NCI-H1048 (cell line): ENCODE data around the gene SKP1.
A peak's percentile ranks its signal among the peaks of the same experiment; 100 is the strongest.
"Not testable (repeated sequence)": the region's sequence is repeated elsewhere in the genome, so short reads cannot be mapped to it uniquely, and the experiment has no call there.

Experiments used
- DNase-seq: peaks from one replicate; lab custom pipeline; 2025; lab: John Stamatoyannopoulos, UW

SKP1 gene

GRCh38 chr5:134177369-134178095 lies 782 bp upstream of the SKP1 start:
- DNase-seq = no peak

- DNase-seq = no peak
Measured at GRCh38 chr5:134175921-134176510, 734 bp downstream of the SKP1 start.

GRCh38 chr5:134174841-134175839 lies 1.6 kb downstream of the SKP1 start:
- no peak for DNase-seq

GRCh38 chr5:134171972-134172371 lies 4.8 kb downstream of the SKP1 start:
- DNase-seq = no peak

GRCh38 chr5:134162592-134162991 lies 14.2 kb downstream of the SKP1 start:
- no peak for DNase-seq

- DNase-seq = no peak
Measured at GRCh38 chr5:134161513-134162395, 15.0 kb downstream of the SKP1 start.

GRCh38 chr5:134153657-134154056 lies 23.1 kb downstream of the SKP1 start:
- no peak for DNase-seq

GRCh38 chr5:134153241-134153640 lies 23.5 kb downstream of the SKP1 start:
- no peak for DNase-seq

GRCh38 chr5:134152173-134152832 lies 24.4 kb downstream of the SKP1 start:
- DNase-seq = not testable (repeated sequence)

- DNase-seq = no peak
Measured at GRCh38 chr5:134151723-134152122, 25.0 kb downstream of the SKP1 start.

- no peak for DNase-seq
Measured at GRCh38 chr5:134149571-134150303, 27.0 kb downstream of the SKP1 start.

GRCh38 chr5:134148986-134149539 lies 27.7 kb downstream of the SKP1 start:
- DNase-seq = no peak

- no peak for DNase-seq
Measured at GRCh38 chr5:134148316-134148715, 28.4 kb downstream of the SKP1 start.

- no peak for DNase-seq
Measured at GRCh38 chr5:134146651-134147518, 29.9 kb downstream of the SKP1 start.

GRCh38 chr5:134145779-134146581 lies 30.8 kb downstream of the SKP1 start:
- DNase-seq = peak; percentile 14

GRCh38 chr5:134145041-134145757 lies 31.6 kb downstream of the SKP1 start:
- DNase-seq = no peak
